Fibroblast of skin of abdomen (primary cell): Measurements from ENCODE around the gene NAALADL2.
A peak's percentile ranks its signal among the peaks of the same experiment; 100 is the strongest.

Source experiments
- DNase-seq: peaks from one replicate; pipeline ENCODE4 v3.0.0-alpha.2; 2013

NAALADL2 gene

GRCh38 chr3:175212896-175213295 is 353.8 kb downstream of the NAALADL2 start:
- DNase-seq = peak; percentile 25

DNA sequence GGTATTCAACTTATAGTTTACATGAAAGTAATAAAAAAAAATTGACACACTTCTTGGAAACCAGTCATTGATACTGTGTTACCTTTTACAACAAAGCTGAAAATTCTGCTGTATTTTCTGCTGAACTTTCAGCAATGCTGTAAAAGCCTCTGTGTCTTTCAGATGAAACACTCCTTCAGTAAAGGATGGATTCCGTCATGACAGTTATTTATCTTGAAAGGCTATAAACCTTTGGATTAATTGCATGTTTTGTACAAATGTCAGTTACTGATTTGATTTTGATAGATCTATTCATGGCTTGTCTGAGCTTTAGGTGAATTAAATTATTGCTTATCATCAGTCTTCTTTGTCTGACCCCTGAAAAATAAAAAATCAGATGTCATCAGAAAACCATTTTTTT is 355.1 kb downstream of the NAALADL2 start:
- DNase-seq = no peak

- DNase-seq = no peak
Measured at GRCh38 chr3:175215833-175216232, 356.7 kb downstream of the NAALADL2 start.

DNA sequence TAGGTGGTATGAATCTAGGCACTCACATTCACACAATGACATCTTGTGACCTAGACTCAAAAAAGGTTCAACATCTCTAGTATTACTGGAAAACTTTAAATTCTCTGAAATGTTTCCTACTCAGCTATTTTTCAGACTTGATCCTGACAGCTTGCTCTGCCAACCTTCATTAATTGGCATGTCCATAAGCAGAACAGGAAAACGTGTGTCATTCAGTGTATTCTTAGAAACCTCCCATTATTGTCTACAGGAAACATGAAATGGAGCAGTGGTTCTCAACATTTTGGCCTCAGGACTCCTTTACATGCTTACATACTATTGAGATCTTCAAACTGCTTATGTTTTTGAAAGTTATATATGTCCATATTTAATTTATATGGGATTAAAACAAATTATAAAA is 363.2 kb downstream of the NAALADL2 start:
- DNase-seq = no peak

- no peak for DNase-seq
Measured at GRCh38 chr3:175224051-175224450, 364.9 kb downstream of the NAALADL2 start.

DNA sequence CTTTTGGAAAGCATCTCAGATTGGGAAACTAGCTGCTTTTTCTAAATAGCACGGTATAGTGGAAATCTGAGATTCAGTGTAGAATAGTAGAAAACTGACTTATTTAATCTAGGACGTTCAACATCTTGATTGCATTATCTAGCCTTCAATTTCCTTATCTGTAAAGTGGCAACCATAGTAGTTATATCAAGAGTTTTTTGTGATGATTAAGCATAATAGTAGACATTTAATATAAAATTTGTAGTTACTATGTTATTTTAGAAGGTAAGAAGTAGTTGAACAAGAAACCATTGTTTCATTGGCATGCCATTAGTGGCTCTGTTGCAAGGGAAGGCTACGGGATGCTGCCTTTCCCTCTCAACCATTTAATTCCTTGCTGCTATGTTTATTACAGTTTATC is 367.3 kb downstream of the NAALADL2 start:
- DNase-seq = no peak

GRCh38 chr3:175227126-175227525 is 368.0 kb downstream of the NAALADL2 start:
- DNase-seq = no peak

DNA sequence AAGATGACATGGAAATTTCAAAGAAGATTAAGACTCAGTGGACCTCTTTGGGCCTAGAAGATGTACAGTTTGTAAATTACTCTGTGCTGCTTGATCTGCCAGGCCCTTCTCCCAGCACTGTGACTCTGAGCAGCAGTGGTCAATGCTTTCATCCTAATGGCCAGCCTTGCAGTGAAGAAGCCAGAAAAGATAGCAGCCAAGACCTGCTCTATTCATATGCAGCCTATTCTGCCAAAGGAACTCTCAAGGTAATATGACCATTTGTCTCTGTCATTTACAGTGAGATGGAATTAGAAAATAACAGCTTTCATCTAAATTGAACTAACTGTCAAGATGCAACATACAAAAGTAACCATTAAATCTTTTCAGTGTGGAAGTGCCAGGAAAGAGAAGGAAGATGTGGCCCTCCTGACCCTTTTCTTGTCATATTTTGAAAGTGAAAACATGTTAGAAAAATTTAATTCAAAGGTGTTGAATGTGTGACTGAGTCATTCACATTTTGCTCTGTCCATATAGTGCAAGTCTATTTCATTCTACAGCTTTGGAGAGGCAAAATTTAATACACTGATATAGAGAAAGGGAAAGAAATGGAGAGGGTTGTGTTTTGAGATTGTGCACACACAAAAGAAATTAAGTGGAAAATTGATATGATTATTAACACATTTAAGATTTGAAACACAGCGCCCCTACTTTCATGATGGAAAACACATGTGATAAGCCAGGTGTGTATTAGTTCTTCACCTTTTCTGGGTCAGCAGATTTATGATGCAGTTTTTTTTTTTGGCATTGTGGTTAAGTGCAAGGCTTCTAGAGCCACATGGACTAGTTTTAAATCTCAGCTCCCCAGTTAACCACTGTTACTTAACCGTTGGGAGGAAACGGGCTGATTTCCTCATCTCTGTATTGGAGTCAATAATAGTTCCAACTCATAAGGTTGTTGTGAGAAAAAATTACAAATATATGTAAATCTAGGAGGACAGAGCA is 375.1 kb downstream of the NAALADL2 start:
- DNase-seq = no peak

DNA sequence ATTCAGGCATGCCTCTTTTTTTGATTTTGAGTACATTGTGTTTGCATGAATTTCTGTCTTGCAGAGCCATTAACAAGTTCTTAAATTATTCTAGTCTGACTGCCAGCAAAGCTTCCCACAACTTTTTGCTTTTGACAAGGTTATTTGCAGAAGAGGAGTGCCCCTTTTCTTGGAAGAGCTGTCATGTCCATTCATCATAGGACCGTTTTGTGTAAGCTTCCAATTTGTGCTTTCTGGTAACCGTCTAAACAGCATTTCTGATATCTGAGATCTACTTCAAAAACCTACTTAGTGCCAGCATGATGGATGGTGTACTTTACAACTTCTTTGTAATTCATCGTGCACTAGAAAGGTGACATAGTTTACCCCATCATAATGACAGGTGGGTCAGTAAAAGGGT is 379.7 kb downstream of the NAALADL2 start:
- DNase-seq = no peak

DNA sequence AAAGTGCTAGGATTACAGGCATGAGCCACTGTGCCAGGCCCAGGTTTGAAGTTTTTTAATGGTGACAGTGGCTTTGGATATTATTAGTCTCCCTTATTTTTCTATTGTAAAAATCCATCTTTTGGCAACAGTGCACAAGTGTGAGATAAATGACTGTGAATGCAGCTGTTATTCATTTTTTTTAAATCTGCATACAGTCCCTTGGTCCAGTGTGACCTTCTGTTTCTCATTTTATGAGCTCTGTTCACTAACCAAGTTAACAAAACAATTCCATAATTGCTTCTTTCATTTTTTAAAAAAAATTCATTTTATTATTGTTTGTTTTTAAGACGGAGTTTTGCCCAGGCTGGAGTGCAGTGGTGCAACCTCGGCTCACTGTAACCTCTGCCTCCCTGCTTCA is 381.8 kb downstream of the NAALADL2 start:
- DNase-seq = no peak

GRCh38 chr3:175242243-175242642 is 383.1 kb downstream of the NAALADL2 start:
- DNase-seq = no peak

- DNase-seq = no peak
Measured at GRCh38 chr3:175246234-175246633, 387.1 kb downstream of the NAALADL2 start.

DNA sequence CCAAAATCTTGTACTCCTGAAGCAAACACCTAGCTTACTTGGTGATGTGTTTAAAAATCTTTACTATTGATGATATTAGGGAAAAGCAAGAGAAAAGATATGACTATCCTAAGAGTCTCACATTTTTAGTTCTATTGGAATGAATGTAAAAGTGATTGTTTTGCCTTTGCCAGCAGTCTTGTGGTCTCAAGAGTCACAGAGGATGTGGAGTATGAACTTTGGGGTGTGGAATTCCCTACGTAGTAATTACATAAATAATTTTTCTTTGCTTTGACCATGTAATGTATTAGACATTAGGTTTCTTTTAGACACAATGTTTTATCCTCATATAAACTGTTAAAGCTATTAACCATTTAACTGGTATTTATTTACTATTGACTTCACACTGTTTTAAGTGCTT is 387.6 kb downstream of the NAALADL2 start:
- no peak for DNase-seq

GRCh38 chr3:175247629-175248028 is 388.5 kb downstream of the NAALADL2 start:
- no peak for DNase-seq

DNA sequence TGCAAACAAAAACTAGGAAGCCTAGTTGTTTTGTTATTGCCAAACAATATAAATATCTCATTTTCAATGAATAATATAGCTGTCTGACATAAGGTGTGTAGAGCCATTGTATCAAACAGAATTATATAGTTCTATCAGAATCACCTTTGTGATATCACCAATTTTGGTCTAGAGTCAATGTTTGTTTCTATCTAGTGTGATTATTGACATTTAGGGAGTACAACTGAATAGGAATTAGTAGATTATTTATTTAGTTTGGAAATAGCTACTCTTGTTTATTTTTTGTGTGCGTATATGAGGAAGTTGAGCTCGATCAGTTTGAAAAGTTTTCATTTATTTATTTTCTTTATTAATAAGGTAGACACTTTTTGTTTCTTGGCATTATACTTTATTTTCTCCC is 389.7 kb downstream of the NAALADL2 start:
- DNase-seq = no peak

DNA sequence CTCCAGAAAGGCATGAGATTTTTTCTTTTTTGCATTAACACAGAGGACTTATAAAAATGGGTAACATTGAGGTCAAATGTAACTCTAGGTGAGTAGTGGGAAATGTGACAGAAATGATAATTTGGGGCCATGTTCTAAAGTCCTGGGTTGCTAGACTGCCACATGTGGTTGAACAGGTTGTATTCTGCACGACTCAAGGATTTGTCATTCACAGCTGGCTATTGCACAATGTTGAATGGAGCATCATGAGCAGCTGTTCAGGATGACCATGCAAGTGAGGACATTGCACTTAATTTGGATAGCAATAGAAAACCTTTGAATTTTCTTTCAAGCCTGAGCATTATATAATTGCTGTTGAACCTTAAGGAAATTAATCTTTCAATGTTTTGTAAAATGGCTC is 396.6 kb downstream of the NAALADL2 start:
- peak; percentile 63 for DNase-seq

- DNase-seq = peak; percentile 24
Measured at GRCh38 chr3:175257123-175257522, 398.0 kb downstream of the NAALADL2 start.

GRCh38 chr3:175258763-175259162 is 399.6 kb downstream of the NAALADL2 start:
- DNase-seq = no peak

DNA sequence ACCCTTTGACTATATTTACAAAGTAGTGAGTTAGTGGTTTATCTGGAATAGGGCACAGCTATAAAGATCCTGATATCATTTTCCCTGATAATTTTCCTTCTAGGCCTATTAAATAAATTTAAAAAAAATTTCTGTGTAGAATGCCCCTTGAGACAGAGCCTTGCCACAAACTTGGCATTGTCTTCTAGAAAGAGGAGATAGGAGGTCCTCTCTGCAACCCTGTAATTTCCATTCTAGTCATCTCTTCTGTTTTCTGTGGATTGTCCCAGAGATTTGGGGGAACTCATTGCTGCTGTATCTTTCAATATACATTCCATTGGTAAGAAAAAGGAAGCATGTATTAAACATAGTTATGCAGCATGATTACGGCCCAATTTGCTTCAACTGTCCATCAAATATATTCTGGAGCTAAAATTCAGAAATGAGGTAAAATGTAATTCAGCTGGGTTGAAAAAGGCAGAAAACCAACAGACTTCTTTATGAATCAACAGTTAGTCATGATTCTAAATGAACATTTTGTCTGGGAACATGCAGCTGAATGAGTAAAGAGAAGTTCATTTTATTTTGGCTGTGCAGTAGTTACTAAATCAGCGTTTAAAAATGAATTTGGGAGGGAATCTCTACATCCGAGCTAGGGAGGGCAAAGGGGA is 401.1 kb downstream of the NAALADL2 start:
- DNase-seq = peak; percentile 76

- DNase-seq = peak; percentile 55
Measured at GRCh38 chr3:175266478-175266877, 407.3 kb downstream of the NAALADL2 start.

DNA sequence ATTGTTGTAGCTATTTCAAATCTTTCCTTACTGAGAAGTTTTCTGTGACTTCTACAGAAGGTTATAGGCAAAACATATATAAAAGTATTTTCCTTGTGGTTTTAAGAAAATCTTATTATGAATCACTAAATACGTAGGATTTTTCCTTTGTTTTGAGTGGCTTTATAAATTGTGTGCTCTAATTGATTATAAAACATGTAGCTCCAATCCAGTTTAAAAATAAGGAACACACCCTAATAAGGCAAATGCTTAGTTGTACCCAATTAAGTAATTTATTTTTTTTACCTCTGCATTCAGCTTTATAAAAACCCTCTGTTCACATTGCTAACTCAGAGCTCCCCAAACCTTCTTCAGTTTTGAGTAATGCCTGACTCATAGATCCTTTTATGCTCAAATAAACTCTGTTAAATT is 408.0 kb downstream of the NAALADL2 start:
- DNase-seq = peak; percentile 80

DNA sequence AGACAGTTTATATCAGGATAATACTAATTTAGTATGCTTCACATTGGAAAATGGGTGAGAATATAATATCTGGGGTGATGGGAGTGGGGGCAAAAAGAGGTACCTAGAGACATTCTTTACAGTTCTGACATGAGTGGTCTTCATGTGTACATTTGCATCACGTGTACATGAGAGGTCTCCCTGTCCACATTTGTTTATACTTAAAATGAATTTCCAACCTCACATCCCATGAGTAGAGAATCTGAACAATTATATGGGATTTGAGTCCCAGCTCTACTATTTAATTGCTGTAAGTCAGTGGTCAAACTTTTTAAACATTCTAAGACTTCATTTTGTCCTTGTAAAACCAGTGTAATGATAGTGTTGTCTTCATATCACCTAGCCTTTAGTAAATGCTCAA is 408.4 kb downstream of the NAALADL2 start:
- no peak for DNase-seq

DNA sequence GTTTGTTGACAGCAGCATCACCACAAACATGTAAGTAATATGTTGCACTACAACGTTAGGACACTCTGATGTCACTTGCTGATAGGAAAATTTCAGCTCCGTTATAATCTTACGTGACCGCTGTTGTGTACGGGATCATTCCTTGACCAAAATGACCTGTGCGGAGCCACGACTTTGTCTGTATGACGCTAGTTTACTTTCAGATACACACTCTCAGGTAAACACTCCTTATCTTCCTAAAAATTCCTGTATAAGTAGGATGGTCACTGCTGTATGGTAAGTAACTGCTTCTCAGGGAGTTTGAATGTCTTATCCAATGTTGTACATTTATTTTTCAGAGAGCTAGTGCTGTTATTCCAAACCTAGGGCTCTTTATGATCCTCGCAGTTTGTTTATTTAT is 410.3 kb downstream of the NAALADL2 start:
- DNase-seq = no peak
